Measurements from ENCODE around the gene ULK4.

Gene ULK4

GRCh38 chr3:41204369-41204768 is 757.5 kb downstream of the ULK4 start:
- in situ Hi-C loops (cut with HindIII; ENCODE audit: low sequenced_read_pairs), result no loop called here

GRCh38 chr3:41202834-41203345 is 759.0 kb downstream of the ULK4 start:
- in situ Hi-C loops (cut with HindIII; ENCODE audit: low sequenced_read_pairs), result no loop called here

GRCh38 chr3:41202075-41202833 is 759.6 kb downstream of the ULK4 start:
- in situ Hi-C loops (cut with HindIII; ENCODE audit: low sequenced_read_pairs), result no loop called here

GRCh38 chr3:41200669-41201021 is 761.3 kb downstream of the ULK4 start:
- in situ Hi-C loops (cut with HindIII; ENCODE audit: low sequenced_read_pairs), result no loop called here

- in situ Hi-C loops (cut with HindIII; ENCODE audit: low sequenced_read_pairs), result no loop called here
These were observed 761.8 kb downstream of the ULK4 start for GRCh38 chr3:41199866-41200668.

- in situ Hi-C loops (cut with HindIII; ENCODE audit: low sequenced_read_pairs), result no loop called here
These were observed 762.7 kb downstream of the ULK4 start, which contains the start of gene CTNNB1 for GRCh38 chr3:41198950-41199865. Gene CTNNB1, plus strand, starts transcription at chr3:41199505. Its CDS starts 24,564 bp downstream, at chr3:41224069.

- in situ Hi-C loops (cut with HindIII; ENCODE audit: low sequenced_read_pairs), result no loop called here
These were observed 763.4 kb downstream of the ULK4 start for GRCh38 chr3:41198526-41198925.

GRCh38 chr3:41198046-41198445 is 763.9 kb downstream of the ULK4 start:
- in situ Hi-C loops (cut with HindIII; ENCODE audit: low sequenced_read_pairs), result no loop called here

All from DLD1 (cell line).